A549 treated with AZD9567 at 1 μM for 4 hours (cell line): Measurements from ENCODE around the gene MARCKSL1. TPM values are rescaled to one million over a fixed set of nuclear protein-coding genes. Genes with fewer than 3 reads are reported as not detected.

ENCODE experiments used
- total RNA-seq: library from RNA; stranded (reverse); fragments of 200-300 nt; extraction: Qiagen RNA extraction; gene quantifications from 5 replicates; pipeline ENCODE4 v1.2.3, GENCODE V29; 2022; ENCODE audit not compliant: insufficient read depth

The MARCKSL1 gene, protein sequence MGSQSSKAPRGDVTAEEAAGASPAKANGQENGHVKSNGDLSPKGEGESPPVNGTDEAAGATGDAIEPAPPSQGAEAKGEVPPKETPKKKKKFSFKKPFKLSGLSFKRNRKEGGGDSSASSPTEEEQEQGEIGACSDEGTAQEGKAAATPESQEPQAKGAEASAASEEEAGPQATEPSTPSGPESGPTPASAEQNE
- 59.8 to 69.6 TPM (median 68.4 TPM) in 5 replicates for total RNA-seq

DNA sequence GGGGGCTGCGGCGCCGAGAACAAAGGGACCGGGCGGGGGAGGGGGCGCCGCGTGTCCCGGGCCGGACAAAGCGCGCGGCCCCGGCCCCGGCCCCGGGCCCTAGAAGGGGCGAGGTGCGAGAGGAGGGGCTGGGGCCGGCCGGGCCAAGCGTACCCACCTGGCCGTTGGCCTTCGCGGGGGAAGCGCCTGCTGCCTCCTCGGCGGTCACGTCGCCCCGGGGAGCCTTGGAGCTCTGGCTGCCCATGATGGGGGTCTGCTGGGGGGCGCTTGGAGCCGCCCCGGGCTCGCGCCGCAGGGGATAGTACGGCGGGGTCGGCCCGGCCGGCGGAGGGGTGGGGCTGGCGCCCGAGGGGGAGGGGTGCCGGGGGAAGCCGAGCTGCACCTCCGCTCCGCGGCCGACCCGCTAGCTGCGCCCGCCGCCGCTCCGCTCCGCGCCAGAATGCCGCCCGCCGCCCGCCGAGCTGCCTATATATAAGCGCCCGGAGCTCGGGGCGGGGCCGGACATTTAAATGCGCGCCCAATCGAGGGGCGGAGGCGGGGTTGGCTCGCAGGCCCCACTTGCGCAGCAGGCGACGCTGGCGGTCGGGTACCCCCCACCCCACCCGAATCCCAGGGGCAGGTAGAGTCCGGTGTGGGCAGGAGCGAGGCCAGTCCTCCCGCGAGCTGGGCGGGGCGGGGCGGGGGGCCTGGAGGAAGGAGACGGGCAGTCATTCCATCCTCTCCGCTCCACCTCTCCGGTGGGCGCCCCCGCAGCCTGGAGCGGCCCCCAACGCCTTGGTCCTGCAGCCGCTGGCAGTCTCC lies at the start of gene MARCKSL1:
Gene MARCKSL1 (minus strand): TSS at position 444 of the 801 bp plus-strand sequence. CDS start 200 bp downstream, at position 244.

DNA sequence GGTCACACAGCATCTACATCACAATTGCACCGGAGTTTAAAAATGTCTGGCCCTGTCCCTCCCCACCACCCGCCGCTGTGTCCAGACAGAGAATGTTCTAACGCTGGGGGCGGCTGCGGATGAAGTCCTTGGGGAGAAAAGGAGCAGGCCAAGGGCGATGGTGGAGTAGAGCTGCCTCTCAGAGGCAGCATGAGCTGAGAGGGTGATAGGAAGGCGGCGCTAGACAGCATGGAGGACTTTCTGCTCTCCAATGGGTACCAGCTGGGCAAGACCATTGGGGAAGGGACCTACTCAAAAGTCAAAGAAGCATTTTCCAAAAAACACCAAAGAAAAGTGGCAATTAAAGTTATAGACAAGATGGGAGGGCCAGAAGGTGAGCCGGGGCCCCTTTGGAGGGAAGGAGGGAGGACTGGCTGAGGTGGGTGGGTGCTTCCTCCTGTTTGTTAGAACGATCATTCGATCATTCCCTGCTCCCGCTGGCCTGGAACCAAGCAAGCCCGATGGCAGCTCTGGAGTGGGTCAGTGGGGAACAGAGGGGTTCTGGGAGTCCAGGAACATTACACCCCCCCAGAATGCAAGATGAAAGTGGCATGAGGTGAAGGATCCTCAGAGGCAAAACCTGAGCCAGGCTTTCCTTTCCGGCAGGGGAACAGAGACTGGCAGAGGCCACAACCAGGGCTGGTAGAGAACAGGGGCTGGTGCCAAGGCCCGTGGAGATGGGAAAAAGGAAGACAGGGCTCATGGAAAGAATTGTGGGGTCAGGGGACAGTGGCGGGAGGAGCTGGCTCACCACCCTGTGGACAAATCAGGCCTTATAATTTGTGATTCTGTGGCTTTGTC lies 26.7 kb upstream of the MARCKSL1 start, which contains the start of the genes FAM229A and TSSK3:
Gene FAM229A (minus strand): TSS at position 12 of the 840 bp plus-strand sequence. CDS start 394 bp downstream, outside the sequence.
Gene TSSK3 (plus strand): TSS at position 66 of the 840 bp plus-strand sequence. CDS start 163 bp downstream, at position 229.

DNA sequence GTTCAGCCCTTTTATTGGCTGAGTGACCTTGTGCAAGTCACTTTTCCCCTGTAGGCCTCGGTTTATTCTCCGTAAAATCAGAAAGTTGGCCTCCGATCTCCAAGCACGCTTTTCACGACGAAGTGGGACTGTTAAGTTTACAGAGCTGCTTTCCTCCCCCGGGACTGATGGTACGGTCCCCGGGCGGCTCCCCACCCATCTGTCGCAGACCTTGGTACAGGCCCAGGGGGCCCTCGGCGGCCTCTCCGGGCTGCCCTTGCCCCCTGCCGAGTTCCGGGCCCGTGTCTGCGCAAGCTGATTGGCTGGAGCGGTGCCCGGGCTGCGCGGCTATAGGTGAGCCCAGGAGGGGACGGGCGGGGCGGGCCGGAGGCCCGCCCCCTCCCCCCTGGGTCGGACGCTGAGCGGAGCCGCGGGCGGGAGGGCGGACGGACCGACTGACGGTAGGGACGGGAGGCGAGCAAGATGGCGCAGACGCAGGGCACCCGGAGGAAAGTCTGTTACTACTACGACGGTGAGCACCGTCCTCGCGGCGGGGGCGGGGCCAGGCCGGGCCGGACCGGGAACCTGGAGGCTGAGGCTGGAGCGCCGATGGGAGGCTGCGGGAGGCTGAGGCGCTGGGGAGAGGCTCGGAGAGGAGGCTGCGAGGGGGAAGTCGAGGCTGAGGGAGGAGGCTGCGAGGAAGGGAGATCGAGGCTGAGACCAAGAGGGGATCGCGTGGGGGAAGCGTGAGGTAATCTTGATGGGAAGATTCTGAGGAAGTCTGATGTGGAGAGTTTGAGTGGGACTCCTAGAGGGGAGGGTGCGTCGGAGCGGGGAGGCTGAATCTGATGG lies 44.1 kb downstream of the MARCKSL1 start, which contains the start of gene HDAC1:
Gene HDAC1 (plus strand): TSS at position 376 of the 831 bp plus-strand sequence. CDS start 87 bp downstream, at position 463.

Other genes starting within 250 kb of the MARCKSL1 start
- gene KPNA6, start 228.2 kb downstream of the MARCKSL1 start, total RNA-seq, result 13.0 to 22.9 TPM (median 13.6 TPM) in 5 replicates
- gene TXLNA, start 156.6 kb downstream of the MARCKSL1 start, total RNA-seq, result 25.4 to 36.0 TPM (median 26.3 TPM) in 5 replicates
- 1.6 to 2.6 TPM (median 2.1 TPM) in 4 of 5 replicates, not detected in the other for gene CCDC28B, start 135.6 kb downstream of the MARCKSL1 start, total RNA-seq
- gene IQCC, start 130.6 kb downstream of the MARCKSL1 start, total RNA-seq, result 1.00 to 2.5 TPM (median 1.7 TPM) in 5 replicates
- not detected in 5 replicates for gene DCDC2B, start 127.1 kb downstream of the MARCKSL1 start, total RNA-seq
- gene TMEM234, start 113.9 kb downstream of the MARCKSL1 start, total RNA-seq, result 7.2 to 8.6 TPM (median 8.1 TPM) in 5 replicates
- 248 to 291 TPM (median 268 TPM) in 5 replicates for gene EIF3I, start 113.8 kb downstream of the MARCKSL1 start, total RNA-seq
- 0.44 to 0.79 TPM (median 0.57 TPM) in 4 of 5 replicates, not detected in the other for gene FAM167B, start 89.0 kb downstream of the MARCKSL1 start, total RNA-seq
- gene LCK, start 85.0 kb downstream of the MARCKSL1 start, total RNA-seq, result 0.03 to 0.08 TPM (median 0.06 TPM) in 3 of 5 replicates, not detected in the others
- gene HDAC1, start 44.1 kb downstream of the MARCKSL1 start, total RNA-seq, result 52.7 to 56.4 TPM (median 54.8 TPM) in 5 replicates
- gene FAM229A, start 26.3 kb upstream of the MARCKSL1 start, total RNA-seq, result 0.71 to 5.3 TPM (median 4.9 TPM) in 5 replicates
- gene TSSK3, start 26.3 kb upstream of the MARCKSL1 start, total RNA-seq, result 0.14 TPM in 1 of 5 replicates, not detected in the others
- 17.1 to 22.1 TPM (median 20.4 TPM) in 5 replicates for gene BSDC1, start 58.2 kb upstream of the MARCKSL1 start, total RNA-seq
- gene ZBTB8B, start 128.8 kb upstream of the MARCKSL1 start, total RNA-seq, result 0.01 TPM in 1 of 5 replicates, not detected in the others
- gene ZBTB8A, start 203.2 kb upstream of the MARCKSL1 start, total RNA-seq, result 1.5 to 4.4 TPM (median 4.0 TPM) in 5 replicates